H9 (cell line): ENCODE measurements around the gene USP9Y. TPM values are rescaled to one million over a fixed set of nuclear protein-coding genes. Genes with fewer than 3 reads are reported as not detected.

ENCODE experiments used
- DNase-seq: peaks from one replicate; pipeline ENCODE4 v3.0.0-alpha.2; 2017
- H2AFZ ChIP-seq: one replicate; pipeline ENCODE4 v1.6.1; 2013; ENCODE audit warnings: mild to moderate bottlenecking, low read length, control low read depth, moderate library complexity
- H2AK5ac ChIP-seq: 2 replicates; pipeline ENCODE4 v1.6.1; 2013; ENCODE audit warnings: low read length, control low read depth, mixed read lengths; ENCODE audit not compliant: insufficient read length
- H2BK120ac ChIP-seq: one replicate; pipeline ENCODE4 v1.6.1; 2013; ENCODE audit warnings: low read depth, mild to moderate bottlenecking, low read length, control low read depth, inconsistent platforms; ENCODE audit not compliant: poor library complexity, severe bottlenecking
- H2BK12ac ChIP-seq: 2 replicates; pipeline ENCODE4 v1.6.1; 2013; ENCODE audit warnings: low read length, control low read depth, mixed read lengths, low read depth; ENCODE audit not compliant: insufficient read length
- H2BK15ac ChIP-seq: 2 replicates; pipeline ENCODE4 v1.6.1; 2013; ENCODE audit warnings: low read depth, low read length, control low read depth
- H2BK20ac ChIP-seq: one replicate; pipeline ENCODE4 v1.6.1; 2013; ENCODE audit warnings: low read depth, mild to moderate bottlenecking, low read length, control low read depth, inconsistent platforms; ENCODE audit not compliant: poor library complexity, severe bottlenecking
- H2BK5ac ChIP-seq: 2 replicates; pipeline ENCODE4 v1.6.1; 2013; ENCODE audit warnings: low read length, control low read depth, mixed read lengths; ENCODE audit not compliant: insufficient read length
- H3K14ac ChIP-seq: 2 replicates; pipeline ENCODE4 v1.6.1; 2013; ENCODE audit warnings: low read length, control low read depth; ENCODE audit not compliant: insufficient read depth
- H3K18ac ChIP-seq: 2 replicates; pipeline ENCODE4 v1.6.1; 2013; ENCODE audit warnings: low read depth, mild to moderate bottlenecking, mixed read lengths, low read length, control low read depth; ENCODE audit not compliant: insufficient read length
- H3K23ac ChIP-seq: 2 replicates; pipeline ENCODE4 v1.6.1; 2013; ENCODE audit warnings: low read length, control low read depth, mixed read lengths, low read depth; ENCODE audit not compliant: insufficient read length
- H3K23me2 ChIP-seq: 2 replicates; pipeline ENCODE4 v1.6.1; 2013; ENCODE audit warnings: low read depth, mild to moderate bottlenecking, mixed read lengths, low read length, control low read depth; ENCODE audit not compliant: insufficient read length, poor library complexity, severe bottlenecking
- H3K27ac ChIP-seq: 2 replicates; pipeline ENCODE4 v1.5.1; 2013; ENCODE audit warnings: low read length, control low read depth, mixed read lengths, low read depth; ENCODE audit not compliant: insufficient read length
- H3K27me3 ChIP-seq: 2 replicates; pipeline ENCODE4 v1.6.1; 2013; ENCODE audit warnings: low read length, control low read depth, inconsistent platforms; ENCODE audit not compliant: insufficient read depth
- H3K4ac ChIP-seq: 2 replicates; pipeline ENCODE4 v1.6.1; 2013; ENCODE audit warnings: low read depth, mild to moderate bottlenecking, control low read depth, inconsistent platforms, low read length, moderate library complexity
- H3K4me1 ChIP-seq: 2 replicates; pipeline ENCODE4 v1.6.1; 2013; ENCODE audit warnings: low read length, control low read depth, inconsistent platforms; ENCODE audit not compliant: insufficient read depth
- H3K4me2 ChIP-seq: 2 replicates; pipeline ENCODE4 v1.6.1; 2013; ENCODE audit warnings: low read length, control low read depth, mixed read lengths; ENCODE audit not compliant: insufficient read length, insufficient read depth
- H3K56ac ChIP-seq: 2 replicates; pipeline ENCODE4 v1.6.1; 2013; ENCODE audit warnings: low read depth, mild to moderate bottlenecking, mixed read lengths, low read length, control low read depth; ENCODE audit not compliant: insufficient read length
- H3K79me1 ChIP-seq: 2 replicates; pipeline ENCODE4 v1.6.1; 2013; ENCODE audit warnings: low read depth, mild to moderate bottlenecking, moderate library complexity, low read length, control low read depth, inconsistent platforms; ENCODE audit not compliant: insufficient read depth, poor library complexity, severe bottlenecking
- H3K79me2 ChIP-seq: 2 replicates; pipeline ENCODE4 v1.6.1; 2013; ENCODE audit warnings: low read length, control low read depth, inconsistent platforms; ENCODE audit not compliant: insufficient read depth
- H3K9ac ChIP-seq: 2 replicates; pipeline ENCODE4 v1.6.1; 2013; ENCODE audit warnings: low read length, control low read depth, mixed read lengths; ENCODE audit not compliant: insufficient read length; ENCODE audit errors: extremely low read depth
- H3K9me3 ChIP-seq: one replicate; pipeline ENCODE4 v1.6.1; 2013; ENCODE audit warnings: low read depth, low read length, inconsistent platforms; ENCODE audit not compliant: control insufficient read depth
- H3T11ph ChIP-seq: one replicate; pipeline ENCODE4 v1.6.1; 2013; ENCODE audit warnings: mild to moderate bottlenecking, low read length, control low read depth, inconsistent platforms
- H4K20me1 ChIP-seq: one replicate; pipeline ENCODE4 v1.6.1; 2013; ENCODE audit not compliant: control insufficient read depth, insufficient read length, insufficient read depth
- H4K5ac ChIP-seq: 2 replicates; pipeline ENCODE4 v1.6.1; 2013; ENCODE audit warnings: low read depth, mild to moderate bottlenecking, mixed read lengths, low read length, control low read depth; ENCODE audit not compliant: insufficient read length
- H4K8ac ChIP-seq: replicated peaks from 2 replicates; pipeline ENCODE4 v1.6.1; 2013; ENCODE audit warnings: low read length, control low read depth, mixed read lengths, low read depth; ENCODE audit not compliant: insufficient read length
- H4K91ac ChIP-seq: 2 replicates; pipeline ENCODE4 v1.6.1; 2013; ENCODE audit warnings: low read depth, mild to moderate bottlenecking, moderate library complexity, mixed read lengths, low read length, control low read depth; ENCODE audit not compliant: insufficient read length
- H3K27ac Mint-ChIP-seq, 3 experiments: 2 replicates in 2 of 3; 3 replicates in 1 of 3; pipeline ENCODE4 v1.8.0; 2020 to 2021; ENCODE audit warnings: mixed read lengths in 3 of 3, mild to moderate bottlenecking in 1 of 3, moderate library complexity in 1 of 3
- H3K27me3 Mint-ChIP-seq: 2 replicates; pipeline ENCODE4 v1.8.0; 2021; ENCODE audit warnings: low read depth, mild to moderate bottlenecking, moderate library complexity, mixed read lengths
- H3K36me3 Mint-ChIP-seq, 3 experiments: 2 replicates in 2 of 3; 3 replicates in 1 of 3; pipeline ENCODE4 v1.8.0; 2020 to 2021; ENCODE audit warnings: low read depth in 3 of 3, mixed read lengths in 3 of 3; ENCODE audit not compliant: insufficient read depth in 1 of 3
- H3K4me1 Mint-ChIP-seq, 2 experiments: 2 replicates each; pipeline ENCODE4 v1.8.0; 2020; ENCODE audit warnings: mixed read lengths in 2 of 2
- H3K4me3 Mint-ChIP-seq, 2 experiments: 2 replicates in 1 of 2; 3 replicates in 1 of 2; pipeline ENCODE4 v1.8.0; 2020 to 2021; ENCODE audit warnings: mild to moderate bottlenecking in 2 of 2, mixed read lengths in 2 of 2, moderate library complexity in 1 of 2
- H3K9me3 Mint-ChIP-seq, 2 experiments: 2 replicates in 1 of 2; 3 replicates in 1 of 2; pipeline ENCODE4 v1.8.0; 2020; ENCODE audit warnings: mild to moderate bottlenecking in 2 of 2, mixed read lengths in 2 of 2, moderate library complexity in 1 of 2
- WGBS: extraction: QIAGEN DNeasy Blood & Tissue Kit; methylation state at CpG from one replicate; pipeline ENCODE4 v1.1.7; 2013; ENCODE audit warnings: missing lambda C conversion rate, low lambda C conversion rate, mixed read lengths; ENCODE audit not compliant: insufficient read length; ENCODE audit errors: extremely low coverage; 5-methylcytosine and 5-hydroxymethylcytosine counted together
- total RNA-seq: library from RNA; stranded (reverse); gene quantifications from 2 replicates; pipeline ENCODE4 v1.2.1, GENCODE V29; 2021
- TF ChIP-seq, protein P1 (sequence below): fragments of 200-600 bp; sonication (generic); conservative IDR thresholded peaks from 3 replicates; pipeline ENCODE4 v1.8.0; 2021; ENCODE audit warnings: antibody characterized with exemption, mild to moderate bottlenecking

The USP9Y gene
- total RNA-seq, 1 experiment from 2014 or later = not detected

DNA sequence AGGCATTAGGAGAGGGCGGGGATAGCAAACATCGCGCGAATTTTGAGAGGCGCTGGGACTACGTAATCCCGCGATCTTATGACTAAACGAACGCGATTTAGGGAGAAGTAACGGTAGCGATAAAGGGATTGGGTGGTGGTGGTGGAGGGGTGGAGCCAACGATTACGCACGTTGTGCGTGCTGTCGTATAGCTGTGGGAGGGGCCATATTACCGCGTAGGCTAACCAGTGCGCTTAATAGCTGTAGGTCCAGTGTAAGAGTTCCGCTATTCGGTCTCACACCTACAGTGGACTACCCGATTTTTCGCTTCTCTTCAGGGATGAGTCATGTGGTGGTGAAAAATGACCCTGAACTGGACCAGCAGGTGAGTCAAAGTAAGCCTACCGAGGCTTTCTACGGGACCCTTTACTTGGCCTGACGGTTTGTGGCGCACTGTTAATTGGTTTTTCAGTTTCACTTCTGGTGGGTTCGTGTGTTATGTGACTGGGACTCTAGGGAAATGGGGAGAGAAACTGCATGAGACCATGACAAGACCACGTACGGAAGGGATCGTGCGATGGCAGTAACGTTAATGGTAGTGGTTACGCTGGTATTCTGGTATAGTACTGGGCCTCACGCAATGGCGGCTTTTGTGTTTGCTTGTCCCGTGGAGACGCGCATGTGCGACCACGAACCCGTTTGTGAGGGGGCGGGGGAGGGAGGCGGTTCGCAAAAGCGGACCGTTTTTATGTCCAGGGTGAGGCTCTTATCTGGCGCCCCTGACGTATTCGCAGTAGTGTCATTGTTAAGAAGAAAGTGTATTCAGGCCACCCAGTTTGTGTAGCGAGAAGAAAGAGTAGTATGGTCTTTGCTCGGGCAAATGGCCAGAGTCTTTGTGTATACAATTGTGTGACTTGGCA lies 203.8 kb downstream of the USP9Y start, which contains the start of gene DDX3Y:
Gene DDX3Y (plus strand): TSS at position 251 of the 899 bp plus-strand sequence. CDS start 69 bp downstream, at position 320.
- H3K9ac ChIP-seq = no peak within 1 kb of the TSS
- H3K4me2 ChIP-seq = no peak within 1 kb of the TSS
- TF ChIP-seq, protein P1, sequence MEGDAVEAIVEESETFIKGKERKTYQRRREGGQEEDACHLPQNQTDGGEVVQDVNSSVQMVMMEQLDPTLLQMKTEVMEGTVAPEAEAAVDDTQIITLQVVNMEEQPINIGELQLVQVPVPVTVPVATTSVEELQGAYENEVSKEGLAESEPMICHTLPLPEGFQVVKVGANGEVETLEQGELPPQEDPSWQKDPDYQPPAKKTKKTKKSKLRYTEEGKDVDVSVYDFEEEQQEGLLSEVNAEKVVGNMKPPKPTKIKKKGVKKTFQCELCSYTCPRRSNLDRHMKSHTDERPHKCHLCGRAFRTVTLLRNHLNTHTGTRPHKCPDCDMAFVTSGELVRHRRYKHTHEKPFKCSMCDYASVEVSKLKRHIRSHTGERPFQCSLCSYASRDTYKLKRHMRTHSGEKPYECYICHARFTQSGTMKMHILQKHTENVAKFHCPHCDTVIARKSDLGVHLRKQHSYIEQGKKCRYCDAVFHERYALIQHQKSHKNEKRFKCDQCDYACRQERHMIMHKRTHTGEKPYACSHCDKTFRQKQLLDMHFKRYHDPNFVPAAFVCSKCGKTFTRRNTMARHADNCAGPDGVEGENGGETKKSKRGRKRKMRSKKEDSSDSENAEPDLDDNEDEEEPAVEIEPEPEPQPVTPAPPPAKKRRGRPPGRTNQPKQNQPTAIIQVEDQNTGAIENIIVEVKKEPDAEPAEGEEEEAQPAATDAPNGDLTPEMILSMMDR = no peak
- no peak within 1 kb of the TSS for H2BK15ac ChIP-seq
- WGBS = no CpG with 5 or more reads among the region's 54 CpGs
- no peak within 1 kb of the TSS for H4K91ac ChIP-seq
- H2AFZ ChIP-seq = no peak within 1 kb of the TSS
- H3K27ac Mint-ChIP-seq = no peak within 1 kb of the TSS
- no peaks in the 10 kb centered on the region for H3K27me3 ChIP-seq
- no peak within 1 kb of the TSS for H2BK120ac ChIP-seq
- H3K4me1 ChIP-seq = no peaks in the 10 kb centered on the region
- no peaks in the 10 kb centered on the region for H3K27me3 Mint-ChIP-seq
- H3K14ac ChIP-seq = no peak within 1 kb of the TSS
- H3K18ac ChIP-seq = no peak within 1 kb of the TSS
- H4K20me1 ChIP-seq = no peaks in the 10 kb centered on the region
- no peaks in the 10 kb centered on the region for H3K23me2 ChIP-seq
- H4K5ac ChIP-seq = no peak within 1 kb of the TSS
- no peaks in the 10 kb centered on the region for H3K9me3 ChIP-seq
- no peak within 1 kb of the TSS for H3K4me3 Mint-ChIP-seq
- H3K9me3 Mint-ChIP-seq = no peaks in the 10 kb centered on the region
- no peak within 1 kb of the TSS for H2BK20ac ChIP-seq
- no peaks in the 10 kb centered on the region for H3K36me3 Mint-ChIP-seq
- no peak within 1 kb of the TSS for H3T11ph ChIP-seq
- no peaks in the 10 kb centered on the region for H3K79me1 ChIP-seq
- H2BK12ac ChIP-seq = no peak within 1 kb of the TSS
- no peak within 1 kb of the TSS for H2AK5ac ChIP-seq
- no peaks in the 10 kb centered on the region for H3K4me1 Mint-ChIP-seq
- H3K79me2 ChIP-seq = no peaks in the 10 kb centered on the region
- H4K8ac ChIP-seq = no peak within 1 kb of the TSS
- no peak within 1 kb of the TSS for H3K4ac ChIP-seq
- H3K56ac ChIP-seq = no peak within 1 kb of the TSS
- no peak within 1 kb of the TSS for H3K23ac ChIP-seq
- H2BK5ac ChIP-seq = no peak within 1 kb of the TSS
- no peak within 1 kb of the TSS for H3K27ac ChIP-seq
- DNase-seq = no peak
